GM04504 (cell line): ENCODE measurements around the gene ANKRD12.
"Not testable (repeated sequence)": the region's sequence is repeated elsewhere in the genome, so short reads cannot be mapped to it uniquely, and the experiment has no call there.

Experiments
- DNase-seq: peaks from one replicate; pipeline ENCODE4 v3.0.0-alpha.2; 2012; ENCODE audit warnings: low read depth

ANKRD12 gene

DNA sequence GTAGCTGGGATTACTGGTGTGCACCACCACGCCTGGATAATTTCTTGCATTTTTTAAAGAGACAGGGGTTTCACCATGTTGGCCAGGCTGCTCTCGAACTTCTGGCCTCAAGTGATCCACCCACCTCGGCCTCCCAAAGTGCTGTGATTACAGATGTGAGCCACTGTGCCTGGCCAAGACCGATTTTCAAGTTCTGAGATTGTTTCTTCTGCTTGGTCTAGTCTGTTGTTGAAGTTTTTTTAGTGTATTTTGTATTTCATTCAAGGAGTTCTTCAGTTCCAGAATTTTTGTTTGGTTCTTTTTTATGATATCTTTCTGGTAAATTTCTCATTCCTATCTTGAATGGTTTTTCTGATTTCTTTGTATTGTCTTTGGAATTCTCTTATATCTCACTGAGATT is 96.4 kb downstream of the ANKRD12 start:
- no peak for DNase-seq

DNA sequence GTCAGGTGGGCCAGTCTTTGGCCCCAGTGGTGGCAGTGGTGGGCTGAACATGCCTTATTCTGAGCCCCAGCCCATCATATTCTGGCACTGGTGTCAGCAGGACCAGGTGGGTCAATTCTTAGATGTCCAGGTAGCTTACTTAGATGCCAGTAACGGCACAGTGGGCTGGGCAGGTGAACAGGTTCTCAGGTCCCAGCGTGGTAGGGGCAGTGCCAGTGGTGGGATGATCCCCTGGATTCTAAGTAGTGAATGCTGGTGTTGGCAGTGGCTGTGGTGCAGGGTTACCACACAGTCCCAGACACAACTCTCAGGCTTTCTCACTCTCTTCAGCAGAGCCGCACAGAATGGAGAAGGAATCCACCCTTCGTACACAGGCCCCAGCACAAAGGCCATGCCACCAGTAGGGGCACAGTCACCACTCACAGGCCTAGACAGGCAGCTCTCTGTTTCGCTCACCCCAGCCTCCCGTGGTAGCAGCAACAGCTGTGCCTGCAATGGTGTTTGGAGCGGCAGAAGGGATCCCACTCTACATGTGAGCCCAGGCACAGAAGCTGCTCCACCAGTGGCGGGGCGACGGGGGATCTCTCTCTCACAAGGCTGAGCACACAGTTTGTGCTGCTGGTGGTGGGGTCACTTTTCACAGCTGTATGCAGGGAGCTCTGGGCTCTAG is 97.3 kb downstream of the ANKRD12 start:
- no peak for DNase-seq

DNA sequence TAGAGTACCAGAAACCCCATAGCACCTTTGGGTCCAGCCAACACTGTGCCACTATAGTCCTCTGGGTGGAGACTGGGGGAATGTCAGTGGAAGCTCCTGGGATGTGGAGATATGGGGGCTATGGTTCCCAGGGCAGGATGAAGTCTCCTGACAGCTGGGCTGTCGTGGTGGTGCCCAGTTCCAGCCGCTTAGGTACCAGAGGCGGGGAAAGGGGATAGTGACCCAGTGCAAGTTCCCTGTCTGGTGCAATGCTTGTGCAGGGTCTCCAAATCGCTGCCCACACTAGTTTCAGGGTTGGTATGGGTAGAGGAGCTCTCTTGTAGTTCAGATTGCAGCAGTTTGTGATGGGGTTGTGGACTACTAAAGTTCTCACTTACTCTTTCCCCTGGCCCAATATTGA is 97.9 kb downstream of the ANKRD12 start:
- DNase-seq = no peak

GRCh38 chr18:9237981-9238380 is 101.4 kb downstream of the ANKRD12 start:
- DNase-seq = no peak

DNA sequence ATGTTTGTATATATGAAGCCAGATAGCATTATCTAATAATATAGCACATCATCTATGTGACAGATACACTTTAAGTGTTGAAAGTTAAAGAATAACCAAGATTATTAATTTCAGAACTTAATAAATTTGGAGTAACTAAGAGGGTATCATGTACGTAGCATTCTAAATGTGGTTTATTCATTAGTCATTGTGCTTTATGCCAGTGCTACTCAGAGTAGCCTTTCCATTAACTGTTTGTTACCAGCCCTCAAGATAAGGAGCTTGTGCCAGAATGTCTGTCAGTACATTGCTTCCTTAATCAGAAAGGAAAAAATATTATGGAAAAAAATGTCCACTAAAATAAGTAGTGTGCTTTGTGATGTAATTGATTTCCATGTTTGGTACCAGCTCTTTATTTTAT is 103.1 kb downstream of the ANKRD12 start:
- no peak for DNase-seq

- no peak for DNase-seq
These were observed 103.7 kb downstream of the ANKRD12 start for GRCh38 chr18:9240270-9240669.

- no peak for DNase-seq
These were observed 106.4 kb downstream of the ANKRD12 start for GRCh38 chr18:9243029-9243428.

GRCh38 chr18:9244376-9244775 is 107.8 kb downstream of the ANKRD12 start:
- DNase-seq = no peak

DNA sequence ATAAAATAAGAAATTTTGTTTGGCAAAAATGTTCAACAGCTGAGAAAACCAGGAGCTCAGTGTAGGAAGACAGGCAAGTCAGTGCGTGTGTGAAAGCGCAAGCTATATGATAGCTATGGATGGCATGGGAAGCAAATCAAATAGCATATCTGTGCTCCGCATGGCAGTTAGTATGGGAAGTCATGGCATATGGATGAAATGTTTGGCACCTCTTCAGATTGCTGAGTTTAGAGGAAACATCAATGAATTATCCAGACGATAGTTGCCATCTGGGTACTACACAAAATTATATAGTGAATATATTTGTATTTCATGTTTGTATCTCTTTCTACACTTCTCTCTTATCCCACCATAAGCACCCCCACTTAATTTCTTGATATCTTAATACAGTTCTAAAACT is 112.1 kb downstream of the ANKRD12 start:
- DNase-seq = no peak

GRCh38 chr18:9249254-9249653 is 112.7 kb downstream of the ANKRD12 start:
- DNase-seq = no peak

GRCh38 chr18:9259173-9259572 is 122.6 kb downstream of the ANKRD12 start:
- DNase-seq = no peak

DNA sequence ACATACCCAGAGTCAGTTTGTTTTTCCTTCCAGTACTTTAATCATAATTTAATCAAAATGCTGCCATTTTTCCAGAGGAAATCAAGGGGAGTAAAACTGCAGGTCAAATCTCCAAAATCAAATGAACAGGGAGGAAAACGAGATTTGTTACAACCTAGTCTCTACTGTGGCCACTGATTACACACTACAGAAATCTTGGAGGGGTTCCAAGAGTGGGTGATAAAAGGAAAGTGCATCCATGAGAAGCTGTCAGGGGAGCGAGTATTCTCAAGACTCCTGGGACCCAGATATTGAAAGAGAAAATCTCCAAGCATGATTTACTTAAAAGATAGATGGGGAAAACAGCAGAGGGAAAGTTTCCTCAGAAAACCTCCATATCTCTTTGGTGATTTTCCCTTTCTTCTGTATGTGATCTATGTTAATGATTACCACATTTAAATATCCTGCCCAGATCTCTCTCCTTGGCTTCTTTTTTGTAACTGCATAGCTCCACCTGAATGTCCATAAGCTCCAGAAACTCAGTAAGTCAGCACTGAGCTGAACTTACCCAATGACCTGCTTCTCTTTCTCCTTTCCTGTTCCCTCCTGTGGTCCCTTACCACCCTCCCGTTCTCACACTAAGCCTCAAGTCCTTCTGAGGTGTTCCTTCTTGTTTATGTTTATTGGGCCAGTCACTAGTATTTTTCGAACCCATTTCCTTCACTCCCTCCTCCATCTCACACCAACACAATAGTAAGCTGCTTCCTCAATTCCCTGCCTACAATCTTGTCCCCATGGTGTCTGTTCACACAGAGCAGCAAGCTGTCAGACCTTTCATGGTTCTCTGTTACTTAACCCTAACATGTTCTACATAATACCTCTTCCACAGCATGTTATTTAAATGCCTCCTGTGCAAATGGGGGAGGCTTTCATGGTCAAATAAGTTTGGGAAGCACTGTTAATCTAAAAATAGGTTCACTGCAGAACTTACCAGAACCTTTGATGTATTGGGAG is 124.1 kb downstream of the ANKRD12 start:
- no peak for DNase-seq

- no peak for DNase-seq
These were observed 126.7 kb downstream of the ANKRD12 start for GRCh38 chr18:9263264-9263663.

DNA sequence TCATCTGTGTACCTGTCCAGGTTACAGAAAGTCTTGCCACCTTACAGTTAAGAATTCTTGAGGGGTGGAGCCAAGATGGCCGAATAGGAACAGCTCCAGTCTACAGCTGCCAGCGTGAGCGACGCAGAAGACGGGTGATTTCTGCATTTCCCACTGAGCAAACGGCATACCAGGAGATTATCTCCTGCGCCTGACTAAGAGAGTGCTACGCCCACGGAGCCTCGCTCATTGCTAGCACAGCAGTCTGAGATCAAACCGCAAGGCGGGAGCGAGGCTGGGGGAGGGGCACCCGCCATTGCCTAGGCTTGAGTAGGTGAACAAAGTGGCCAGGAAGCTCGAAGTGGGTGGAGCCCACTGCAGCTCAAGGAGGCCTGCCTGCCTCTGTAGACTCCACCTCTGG is 128.2 kb downstream of the ANKRD12 start:
- DNase-seq = not testable (repeated sequence)

DNA sequence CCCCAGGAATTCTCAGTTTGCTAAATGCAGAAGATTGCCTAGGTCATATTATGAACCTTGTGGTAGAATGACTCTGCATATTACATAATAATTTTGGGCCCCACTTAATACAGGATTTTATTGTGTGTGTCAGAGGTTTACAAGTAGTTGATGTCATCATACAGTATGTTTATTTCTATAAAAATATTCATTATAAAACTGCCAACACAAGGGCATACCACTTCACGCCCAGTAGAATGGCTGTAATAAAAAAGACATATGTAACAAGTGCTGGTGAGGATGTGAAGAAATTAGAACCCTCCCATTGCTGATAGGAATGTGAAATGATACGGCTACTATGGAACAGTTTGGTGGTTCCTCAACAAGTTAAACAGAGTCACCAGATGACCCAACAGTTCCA is 136.6 kb downstream of the ANKRD12 start:
- DNase-seq = no peak

- no peak for DNase-seq
These were observed 139.3 kb downstream of the ANKRD12 start for GRCh38 chr18:9275890-9276289.

DNA sequence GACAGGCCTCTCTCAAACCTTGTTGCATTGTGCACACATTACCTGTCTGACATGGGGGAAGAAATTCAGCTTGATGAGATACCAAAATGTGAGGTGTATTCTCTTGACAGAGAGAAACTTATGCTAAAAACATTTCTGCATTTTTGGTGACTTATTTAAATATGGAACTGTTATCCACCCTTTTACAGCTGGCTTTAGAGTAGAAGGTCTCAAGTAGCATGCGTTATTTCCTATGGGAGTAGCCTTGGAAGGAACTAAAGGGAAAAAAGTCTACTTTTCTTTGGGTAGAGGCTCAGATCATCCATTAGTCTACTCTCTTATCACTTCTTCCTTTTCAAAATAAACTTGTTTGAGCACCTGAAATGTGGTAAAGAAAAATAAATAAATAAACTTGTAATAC is 141.4 kb downstream of the ANKRD12 start:
- no peak for DNase-seq

- no peak for DNase-seq
These were observed 144.3 kb downstream of the ANKRD12 start for GRCh38 chr18:9280849-9281248.

DNA sequence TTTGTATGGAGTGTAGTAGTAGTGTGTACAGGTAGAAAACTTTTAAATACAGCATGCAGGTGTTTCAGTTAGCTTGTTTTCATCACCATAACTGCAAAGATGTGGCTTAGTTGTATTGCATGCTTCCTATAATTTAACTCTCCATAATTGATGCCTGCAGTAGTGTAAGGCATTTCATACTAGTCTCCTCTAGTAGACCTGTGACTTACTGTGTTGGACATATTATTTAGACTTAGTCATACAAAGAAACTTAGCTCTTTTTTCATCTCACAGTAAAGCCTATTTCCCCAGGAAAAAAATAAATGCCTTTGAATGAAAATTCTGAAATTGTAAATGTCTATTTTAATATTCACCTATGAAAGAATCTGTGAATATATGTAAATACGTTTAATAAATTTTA is 145.2 kb downstream of the ANKRD12 start:
- DNase-seq = no peak

- DNase-seq = no peak
These were observed 147.2 kb downstream of the ANKRD12 start for GRCh38 chr18:9283791-9284190.

GRCh38 chr18:9285604-9286003 is 149.0 kb downstream of the ANKRD12 start:
- DNase-seq = no peak

DNA sequence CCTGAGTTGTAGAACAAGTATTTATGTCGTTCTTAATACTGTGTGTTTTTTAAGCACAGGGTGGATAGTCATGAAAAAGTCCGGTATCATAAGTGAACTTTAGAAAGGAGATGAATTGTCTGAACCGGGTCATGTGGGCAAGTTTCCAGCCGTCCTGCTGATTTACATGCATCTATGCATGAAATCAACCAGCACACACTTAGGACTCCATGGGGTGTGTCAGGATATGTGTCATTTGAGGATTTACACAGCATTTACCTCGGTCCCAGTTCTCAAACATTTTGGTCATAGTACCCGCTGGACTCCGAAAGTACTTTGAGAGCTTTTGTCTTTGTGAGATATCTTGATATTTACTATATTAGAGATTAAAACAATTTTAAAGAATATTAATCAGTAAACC is 150.5 kb downstream of the ANKRD12 start:
- DNase-seq = no peak

DNA sequence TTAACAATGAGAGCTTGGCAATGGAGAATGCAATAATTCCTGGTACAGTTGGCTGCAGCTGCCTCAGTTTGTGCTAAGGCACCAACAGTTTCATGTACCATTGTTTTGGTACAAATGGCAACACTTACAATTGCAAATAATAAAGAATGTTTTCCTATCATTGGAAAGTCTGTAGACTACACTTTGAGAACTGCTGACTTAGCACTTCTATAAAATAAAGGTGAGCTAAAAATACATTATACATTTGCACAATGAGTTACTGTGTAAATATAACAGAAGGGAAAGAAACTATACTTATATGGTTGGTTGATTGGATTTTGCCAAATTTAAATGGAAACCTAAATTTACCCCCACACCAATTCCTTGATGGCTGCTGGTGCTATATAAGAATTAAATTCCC is 153.1 kb downstream of the ANKRD12 start:
- no peak for DNase-seq
